Measurements from ENCODE around the gene NGEF.

GRCh38 chr2:233053928-233054784, 41.1 kb upstream of the NGEF start:
- TF ChIP-seq, protein P1, sequence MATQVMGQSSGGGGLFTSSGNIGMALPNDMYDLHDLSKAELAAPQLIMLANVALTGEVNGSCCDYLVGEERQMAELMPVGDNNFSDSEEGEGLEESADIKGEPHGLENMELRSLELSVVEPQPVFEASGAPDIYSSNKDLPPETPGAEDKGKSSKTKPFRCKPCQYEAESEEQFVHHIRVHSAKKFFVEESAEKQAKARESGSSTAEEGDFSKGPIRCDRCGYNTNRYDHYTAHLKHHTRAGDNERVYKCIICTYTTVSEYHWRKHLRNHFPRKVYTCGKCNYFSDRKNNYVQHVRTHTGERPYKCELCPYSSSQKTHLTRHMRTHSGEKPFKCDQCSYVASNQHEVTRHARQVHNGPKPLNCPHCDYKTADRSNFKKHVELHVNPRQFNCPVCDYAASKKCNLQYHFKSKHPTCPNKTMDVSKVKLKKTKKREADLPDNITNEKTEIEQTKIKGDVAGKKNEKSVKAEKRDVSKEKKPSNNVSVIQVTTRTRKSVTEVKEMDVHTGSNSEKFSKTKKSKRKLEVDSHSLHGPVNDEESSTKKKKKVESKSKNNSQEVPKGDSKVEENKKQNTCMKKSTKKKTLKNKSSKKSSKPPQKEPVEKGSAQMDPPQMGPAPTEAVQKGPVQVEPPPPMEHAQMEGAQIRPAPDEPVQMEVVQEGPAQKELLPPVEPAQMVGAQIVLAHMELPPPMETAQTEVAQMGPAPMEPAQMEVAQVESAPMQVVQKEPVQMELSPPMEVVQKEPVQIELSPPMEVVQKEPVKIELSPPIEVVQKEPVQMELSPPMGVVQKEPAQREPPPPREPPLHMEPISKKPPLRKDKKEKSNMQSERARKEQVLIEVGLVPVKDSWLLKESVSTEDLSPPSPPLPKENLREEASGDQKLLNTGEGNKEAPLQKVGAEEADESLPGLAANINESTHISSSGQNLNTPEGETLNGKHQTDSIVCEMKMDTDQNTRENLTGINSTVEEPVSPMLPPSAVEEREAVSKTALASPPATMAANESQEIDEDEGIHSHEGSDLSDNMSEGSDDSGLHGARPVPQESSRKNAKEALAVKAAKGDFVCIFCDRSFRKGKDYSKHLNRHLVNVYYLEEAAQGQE (IDR thresholded peaks at IDR 0.05; ENCODE audit: insufficient read depth in 1 of 2, low read depth in 2 of 2, low read length in 2 of 2), result no peak
- TF ChIP-seq POLR2AphosphoS5 (IDR thresholded peaks at IDR 0.05; ENCODE audit: low read depth, low read length), result no peak
- TF ChIP-seq SIN3A (IDR thresholded peaks at IDR 0.05; ENCODE audit: borderline replicate concordance, insufficient read depth, low read length), result no peak
- no peak for TF ChIP-seq FOXP2 (optimal IDR thresholded peaks at IDR 0.05; ENCODE audit: borderline replicate concordance, extremely low read depth, extremely low read length, insufficient read depth)
